GM19023 (cell line): ENCODE results near the gene CHN1.

Experiments
- ATAC-seq: cut with Tn5 transposase; IDR thresholded peaks from one replicate; pipeline ENCODE4 v1.9.1; 2021; ENCODE audit warnings: mild to moderate bottlenecking, moderate library complexity; ENCODE audit not compliant: unreplicated experiment

The CHN1 gene

DNA sequence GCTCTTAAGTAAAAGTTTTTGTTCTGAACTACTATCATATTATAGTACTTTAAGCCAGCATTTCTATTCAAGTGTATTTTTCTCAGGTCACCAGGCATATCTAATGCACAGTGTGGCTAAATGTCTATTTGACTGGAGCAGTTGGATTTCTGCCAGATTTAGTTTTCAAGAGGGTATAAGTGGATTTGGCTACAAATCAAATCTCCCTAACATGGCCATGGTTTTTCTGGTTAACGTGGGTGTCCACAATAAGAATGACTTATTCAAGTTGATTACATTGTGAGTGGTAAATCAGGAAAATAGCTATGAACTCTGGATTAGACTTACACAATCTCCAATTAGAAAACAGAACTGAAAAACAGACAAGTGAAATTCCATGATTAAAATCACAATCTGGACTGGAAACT is 5.7 kb upstream of the CHN1 start:
- no peak for ATAC-seq

DNA sequence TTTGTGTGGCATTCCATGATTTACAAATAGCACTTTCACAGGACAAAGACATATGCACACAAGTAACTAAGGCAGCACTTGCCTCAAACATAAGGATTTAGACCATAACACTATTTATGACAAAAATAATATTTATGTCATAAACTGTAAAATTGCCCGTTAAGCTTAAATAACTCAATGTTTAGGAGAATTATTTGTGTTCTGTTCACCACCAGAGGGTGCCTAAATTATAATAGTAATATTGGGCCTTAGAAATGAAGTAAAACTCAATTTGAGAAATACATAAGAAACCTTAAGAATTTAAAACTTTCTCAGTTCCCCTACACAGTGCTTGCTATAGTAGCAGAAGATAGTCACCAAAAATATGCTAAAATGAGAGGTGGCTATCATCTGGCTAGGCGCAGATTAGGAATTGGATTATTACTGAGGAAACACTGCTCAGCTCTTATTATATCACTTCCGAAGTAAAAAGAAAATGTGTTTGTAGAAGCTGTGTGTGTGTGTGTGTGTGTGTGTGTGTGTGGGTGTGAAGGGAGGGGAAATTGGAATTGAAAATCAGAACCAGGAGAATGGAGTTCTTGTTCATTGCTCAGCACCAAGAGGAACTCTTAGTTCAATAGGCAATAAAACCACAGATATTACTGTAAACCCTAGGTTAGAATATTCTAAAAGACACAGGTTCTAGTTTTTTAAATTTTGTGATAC is 4.9 kb upstream of the CHN1 start:
- no peak for ATAC-seq

GRCh38 chr2:175008801-175009495 is 3.8 kb upstream of the CHN1 start:
- ATAC-seq = no peak

DNA sequence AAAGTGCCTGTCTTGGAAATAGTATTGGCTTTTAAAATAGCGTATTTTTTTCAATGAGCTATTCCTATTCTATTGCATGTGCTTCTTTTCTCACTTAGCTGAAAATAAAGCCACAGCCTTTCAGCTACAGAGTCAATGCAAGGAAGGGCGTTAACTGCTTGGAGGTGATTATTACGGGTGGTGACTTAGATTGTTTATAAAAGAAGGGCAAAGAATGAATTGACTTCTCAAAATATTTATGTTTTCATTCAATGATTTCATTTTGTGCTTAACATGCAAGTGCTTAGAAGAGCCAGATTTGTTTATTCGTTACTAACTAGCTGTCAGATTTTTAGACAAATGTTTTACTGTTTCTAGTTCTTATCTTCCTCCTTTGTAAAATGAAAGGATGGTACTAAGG is 2.8 kb upstream of the CHN1 start:
- no peak for ATAC-seq

DNA sequence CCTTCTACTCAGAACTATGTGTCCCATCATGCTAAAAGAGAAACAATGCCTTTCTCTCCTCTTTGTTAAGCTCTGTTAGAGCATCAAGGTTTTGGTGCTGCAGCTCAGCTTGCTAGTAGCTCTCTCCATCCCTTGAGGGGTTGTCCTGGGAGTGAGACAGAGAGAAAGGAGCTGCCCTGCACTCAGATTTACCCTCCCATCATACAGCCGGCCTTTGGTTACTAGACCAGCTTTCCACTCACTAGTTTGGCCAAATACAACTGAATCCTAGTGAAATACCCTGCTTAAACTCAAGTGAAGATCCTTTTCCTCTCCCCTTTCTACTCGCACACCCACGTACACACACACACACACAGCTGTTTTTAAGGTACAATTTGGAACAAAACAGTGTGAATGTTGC is 2.3 kb upstream of the CHN1 start:
- ATAC-seq = no peak

GRCh38 chr2:175006281-175006680 is 1.1 kb upstream of the CHN1 start:
- ATAC-seq = no peak

GRCh38 chr2:175005733-175006264 is 618 bp upstream of the CHN1 start:
- no peak for ATAC-seq

DNA sequence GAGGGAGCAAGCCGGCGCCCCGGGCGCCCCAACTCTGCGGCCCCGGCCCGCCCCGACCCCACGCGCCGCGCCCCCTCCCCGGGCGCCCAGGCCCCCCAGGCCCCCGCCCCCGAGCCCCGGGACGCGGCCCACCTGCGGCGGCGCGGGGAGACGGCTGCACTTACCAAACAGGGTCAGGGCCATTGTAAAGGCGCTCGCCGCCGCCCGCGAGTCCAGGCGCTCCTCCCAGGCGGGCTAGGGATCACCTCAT is 526 bp downstream of the CHN1 start:
- ATAC-seq = no peak

- no peak for ATAC-seq
Measured at GRCh38 chr2:175003875-175004729, 1.1 kb downstream of the CHN1 start.

GRCh38 chr2:175002547-175003274 is 2.5 kb downstream of the CHN1 start:
- no peak for ATAC-seq

GRCh38 chr2:175001566-175001965 is 3.6 kb downstream of the CHN1 start:
- ATAC-seq = no peak

DNA sequence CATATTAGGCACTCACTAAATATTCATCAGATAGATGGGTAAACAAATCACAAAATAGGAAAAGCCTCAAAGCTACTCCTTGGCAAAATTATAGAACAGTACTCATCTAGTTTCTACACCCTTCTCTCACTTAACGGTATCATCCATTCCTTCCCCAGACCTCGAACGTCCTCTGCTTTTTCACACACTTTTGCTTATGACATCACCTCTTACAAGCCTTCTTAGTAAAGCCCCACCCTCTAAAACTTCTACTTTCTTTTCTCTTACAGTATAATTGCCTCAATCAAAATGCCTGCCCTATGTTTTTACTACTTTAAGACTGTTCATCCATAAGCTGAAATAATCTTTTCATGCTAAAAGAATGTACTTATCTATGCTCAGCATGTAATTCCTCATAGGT is 8.1 kb downstream of the CHN1 start:
- ATAC-seq = no peak

DNA sequence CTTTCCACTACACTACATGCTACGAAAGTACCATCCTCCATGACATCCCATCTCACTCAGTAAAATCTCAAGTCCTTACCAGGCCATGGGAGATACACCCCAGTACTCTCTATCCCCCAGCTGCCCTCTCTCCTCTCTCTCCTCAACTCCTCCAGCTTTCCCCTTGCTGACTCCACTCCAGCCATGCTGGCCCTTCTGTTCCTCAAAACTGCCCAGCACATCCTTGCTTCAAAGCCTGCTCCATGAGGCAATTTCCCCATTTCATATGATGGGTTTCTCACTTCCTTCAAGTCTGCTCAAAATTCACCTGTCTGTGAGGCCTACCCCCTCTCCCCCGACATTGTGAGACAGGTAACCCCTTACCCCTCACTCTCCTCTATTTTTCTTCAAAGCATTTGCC is 8.6 kb downstream of the CHN1 start:
- no peak for ATAC-seq

DNA sequence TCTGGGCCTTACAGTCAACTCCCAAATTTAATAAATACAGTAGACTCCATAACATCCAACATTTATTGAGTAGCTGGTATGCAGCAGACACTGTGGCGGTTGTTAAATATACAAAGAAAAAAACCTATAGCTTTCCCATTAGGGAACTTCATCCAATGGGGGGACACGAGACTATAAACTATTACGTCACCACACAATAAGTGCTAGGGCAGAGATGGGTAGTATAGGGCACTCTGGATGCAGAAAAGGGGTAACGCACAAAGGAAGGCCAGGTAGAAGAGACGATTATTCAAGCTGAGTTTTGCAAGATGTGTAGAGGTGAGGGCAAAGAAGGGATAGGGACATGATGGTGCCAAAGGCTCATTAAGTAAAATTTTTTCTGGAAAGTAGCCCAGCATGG is 10.8 kb downstream of the CHN1 start:
- no peak for ATAC-seq

DNA sequence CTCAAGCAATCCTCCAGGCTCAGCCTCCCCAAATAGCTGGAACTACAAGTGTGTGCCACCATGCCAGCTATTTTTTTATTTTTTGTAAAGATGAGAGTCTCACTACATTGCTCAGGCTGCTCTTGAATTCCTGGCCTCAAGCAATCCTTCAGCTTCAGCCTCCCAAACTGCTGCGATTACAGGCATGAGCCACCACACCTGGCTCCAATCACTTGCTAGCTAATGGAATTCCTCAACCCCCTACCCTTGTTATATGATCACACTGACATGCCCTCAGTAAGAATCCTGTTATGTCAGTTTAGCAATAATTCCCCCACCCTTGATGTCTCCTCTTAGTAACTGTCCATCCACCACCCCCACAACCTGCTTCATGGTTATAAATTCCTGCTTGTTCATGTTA is 12.3 kb downstream of the CHN1 start:
- no peak for ATAC-seq

GRCh38 chr2:174985614-174986013 is 19.6 kb downstream of the CHN1 start:
- no peak for ATAC-seq

- ATAC-seq = no peak
Measured at GRCh38 chr2:174984561-174984960, 20.6 kb downstream of the CHN1 start.

- ATAC-seq = no peak
Measured at GRCh38 chr2:174981331-174981730, 23.9 kb downstream of the CHN1 start.

GRCh38 chr2:174979996-174980395 is 25.2 kb downstream of the CHN1 start:
- no peak for ATAC-seq

- ATAC-seq = no peak
Measured at GRCh38 chr2:174977364-174977763, 27.8 kb downstream of the CHN1 start.

GRCh38 chr2:174974131-174974530 is 31.1 kb downstream of the CHN1 start:
- ATAC-seq = no peak
